Psoas muscle (tissue), 8 donors: ENCODE measurements around the gene EPO. TPM values are rescaled to one million over a fixed set of nuclear protein-coding genes. Genes with fewer than 3 reads are reported as not detected.

Source experiments
- ATAC-seq, 4 donors: fragments of 200-7000 bp; cut with Tn5 transposase; one replicate each; pipeline ENCODE4 v1.9.1; 2020; ENCODE audit warnings: moderate library complexity in 3 of 4, mild to moderate bottlenecking in 2 of 4
- DNase-seq, 2 donors: peaks; one replicate each; pipeline ENCODE4 v3.0.0-alpha.2; 2020
- H3K27ac ChIP-seq: fragments of 200-600 bp; one replicate; pipeline ENCODE4 v1.8.0; 2022
- H3K27me3 ChIP-seq, 3 donors: fragments of 200-600 bp in 1 of 3; one replicate each; pipeline versions ENCODE4 v1.6.1 to v1.8.0; 2013 to 2022; ENCODE audit warnings: low read length in 2 of 3, mild to moderate bottlenecking in 2 of 3, moderate library complexity in 1 of 3; ENCODE audit not compliant: insufficient read depth in 3 of 3
- H3K36me3 ChIP-seq, 2 donors: fragments of 200-600 bp in 1 of 2; one replicate each; pipeline versions ENCODE4 v1.6.1 to v1.8.0; 2013 to 2022; ENCODE audit warnings: low read depth in 1 of 2, mild to moderate bottlenecking in 1 of 2, moderate library complexity in 1 of 2; ENCODE audit not compliant: insufficient read depth in 1 of 2
- H3K4me1 ChIP-seq: fragments of 200-600 bp; one replicate; pipeline ENCODE4 v1.8.0; 2022
- H3K4me3 ChIP-seq: fragments of 200-600 bp; one replicate; pipeline ENCODE4 v1.8.0; 2022; ENCODE audit warnings: mild to moderate bottlenecking
- H3K9me3 ChIP-seq: fragments of 200-600 bp; one replicate; pipeline ENCODE4 v1.8.0; 2022
- CTCF ChIP-seq: fragments of 200-600 bp; IDR thresholded peaks from one replicate; pipeline ENCODE4 v1.8.0; 2022; ENCODE audit warnings: antibody characterized with exemption
- WGBS, 3 donors: extraction: QIAGEN DNeasy Blood & Tissue Kit; methylation state at CpG; one replicate each; pipeline versions ENCODE4 v1.1.6 to v1.1.7; 2013; 5-methylcytosine and 5-hydroxymethylcytosine counted together
- intact Hi-C, 2 donors: fragments of 100-400 bp; cut with DNase I; formaldehyde crosslinking; loops; one replicate each; pipeline versions ENCODE4 v1.11.0 to v1.14.2; 2022
- polyA plus RNA-seq, 3 donors: library from polyadenylated mRNA; stranded (reverse); fragments of 200-250 nt; gene quantifications; one replicate each; pipeline ENCODE4 v1.2.3, GENCODE V29; 2013
- total RNA-seq, 4 donors: library from RNA; stranded (reverse); fragmentation: NEBNext Ultra II Directional in 2 of 4; extraction: Animal tissue kit (Norgen Biotek cat#: 25700) in 2 of 4; gene quantifications; one replicate each; pipeline versions ENCODE4 v1.2.1 to v1.2.4, GENCODE V29; 2021 to 2023
- donor health status: healthy with polysubstance abuse.
- donor health status: DM: no; HTN: no; CAD: no; lungs with moderate emphysema.
- donor health status: Bipolar disorder and iron deficiency.
- donor health status: healthy.
- donor health status: DM: yes; HTN: yes; CAD: no.
- donor health status: DM: no; HTN: no; CAD: no.
- donor health status: DM: no; HTN: no; CAD: no.
- donor health status: DM: yes; HTN: yes; CAD: no.

Gene EPO
- total and polyA plus RNA-seq, 7 donors = not detected

- Histone ChIP-seq H3K4me1 (no peaks in the 10 kb centered on the region), H3K4me3 (peak overlapping the region; percentile 92), H3K9me3 (no peaks in the 10 kb centered on the region), H3K36me3 (peaks cover 0 to 34% of the 10 kb centered on the region in 2 donors), H3K27me3 (no peaks in the 10 kb centered on the region), H3K27ac (peak overlapping the region; percentile 97)
- DNase-seq (peak in 1 of 2 donors; percentile 68), ATAC-seq (peak in 2 of 4 donors; percentile 1 to 7)
- no peak for TF ChIP-seq CTCF
- 0 to 1% (median 0%) methylated on average over 43 of the region's 43 CpGs for WGBS, 3 donors
- intact Hi-C loops = loop anchor here (1.0 to 5.0 kb wide), 5 partner anchors 18 to 90 kb away; partner anchors contain the start of genes MOSPD3 (in 2 of the 2), FBXO24 (in 1 of the 2) and LRCH4 (in 1 of the 2)
Observed at GRCh38 chr7:100674411-100675104, 45.7 kb upstream of the EPO start.

GRCh38 chr7:100675105-100675451, 45.2 kb upstream of the EPO start:
- no peak for ATAC-seq
- no peak for TF ChIP-seq CTCF
- intact Hi-C loops = loop anchor here (2.0 to 5.0 kb wide), 2 partner anchors 18 to 88 kb away; partner anchors contain the start of genes FBXO24 (in 1 of the 2) and LRCH4 (in 1 of the 2)
- Histone ChIP-seq H3K9me3 (no peaks in the 10 kb centered on the region), H3K36me3 (peaks cover 0 to 38% of the 10 kb centered on the region in 2 donors), H3K27ac (peak overlapping the region; percentile 97), H3K4me3 (peak overlapping the region; percentile 92), H3K27me3 (no peaks in the 10 kb centered on the region), H3K4me1 (no peaks in the 10 kb centered on the region)
- no peak for DNase-seq
- 0 to 1% (median 0%) methylated on average over 22 to 46 of the region's 46 CpGs for WGBS, 3 donors

- 2 to 7% (median 5%) methylated on average over 42 to 59 of the region's 59 CpGs for WGBS, 3 donors
Observed at GRCh38 chr7:100675581-100676350, 44.5 kb upstream of the EPO start.

More at GRCh38 chr7:100675581-100676350, 44.5 kb upstream of the EPO start:
- Histone ChIP-seq H3K4me1 (no peaks in the 10 kb centered on the region), H3K27ac (peak overlapping the region; percentile 97), H3K9me3 (no peaks in the 10 kb centered on the region), H3K4me3 (peak overlapping the region; percentile 92), H3K27me3 (no peaks in the 10 kb centered on the region), H3K36me3 (peaks cover 0 to 45% of the 10 kb centered on the region in 2 donors)
- TF ChIP-seq CTCF = no peak
- ATAC-seq (peak in 3 of 4 donors; percentile 1 to 39 (median 25)), DNase-seq (peak; percentile 85 to 92)
- intact Hi-C loops = loop anchor here (2.0 to 5.0 kb wide), 2 partner anchors 17 to 88 kb away; partner anchors contain the start of genes FBXO24 (in 1 of the 2) and LRCH4 (in 1 of the 2)
